ENCODE measurements around the gene LSAMP.

DNA sequence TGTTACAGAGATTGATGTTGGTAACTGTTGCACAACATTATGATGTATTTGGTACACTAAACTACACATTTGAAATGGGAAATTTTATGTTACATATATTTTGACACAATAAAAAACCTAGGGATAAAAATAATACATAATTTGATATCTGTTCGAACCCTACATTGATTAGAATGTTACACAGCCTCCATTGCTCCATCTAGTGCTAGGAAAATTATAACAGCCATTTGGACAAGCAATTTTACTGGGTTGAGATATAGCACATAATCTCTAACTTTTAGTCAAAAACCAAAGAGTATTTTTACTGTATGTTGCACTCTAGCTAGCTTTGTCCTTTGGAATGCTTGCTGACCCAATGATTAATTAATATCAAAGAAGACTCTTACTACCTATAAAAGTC lies 108.1 kb downstream of the LSAMP start:
- TF ChIP-seq SRF (IDR thresholded peaks at IDR 0.05; ENCODE audit: low read depth, low read length) (no peak), PHF8 (conservative IDR thresholded peaks at IDR 0.05; ENCODE audit: low read depth, low read length) (no peak)
- TF ChIP-seq, protein P1, sequence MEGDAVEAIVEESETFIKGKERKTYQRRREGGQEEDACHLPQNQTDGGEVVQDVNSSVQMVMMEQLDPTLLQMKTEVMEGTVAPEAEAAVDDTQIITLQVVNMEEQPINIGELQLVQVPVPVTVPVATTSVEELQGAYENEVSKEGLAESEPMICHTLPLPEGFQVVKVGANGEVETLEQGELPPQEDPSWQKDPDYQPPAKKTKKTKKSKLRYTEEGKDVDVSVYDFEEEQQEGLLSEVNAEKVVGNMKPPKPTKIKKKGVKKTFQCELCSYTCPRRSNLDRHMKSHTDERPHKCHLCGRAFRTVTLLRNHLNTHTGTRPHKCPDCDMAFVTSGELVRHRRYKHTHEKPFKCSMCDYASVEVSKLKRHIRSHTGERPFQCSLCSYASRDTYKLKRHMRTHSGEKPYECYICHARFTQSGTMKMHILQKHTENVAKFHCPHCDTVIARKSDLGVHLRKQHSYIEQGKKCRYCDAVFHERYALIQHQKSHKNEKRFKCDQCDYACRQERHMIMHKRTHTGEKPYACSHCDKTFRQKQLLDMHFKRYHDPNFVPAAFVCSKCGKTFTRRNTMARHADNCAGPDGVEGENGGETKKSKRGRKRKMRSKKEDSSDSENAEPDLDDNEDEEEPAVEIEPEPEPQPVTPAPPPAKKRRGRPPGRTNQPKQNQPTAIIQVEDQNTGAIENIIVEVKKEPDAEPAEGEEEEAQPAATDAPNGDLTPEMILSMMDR (IDR thresholded peaks at IDR 0.05; ENCODE audit: control extremely low read depth in 1 of 3, insufficient read depth in 1 of 3, low read depth in 1 of 3, low read length in 3 of 3), result no peak; a peak in 1 of 4 replicates

Data from H1 (cell line).